H1 (cell line): ENCODE results near the gene DOCK6. TPM values are rescaled to one million over a fixed set of nuclear protein-coding genes. Genes with fewer than 3 reads are reported as not detected.

Source experiments
- CTCF ChIA-PET: fragments of 300-600 bp; sonication (Branson Sonifier 250); formaldehyde crosslinking; loops from one replicate; lab custom pipeline; 2021; ENCODE audit not compliant: partially characterized antibody; lab: Charles Lee
- POLR2A ChIA-PET: fragments of 300-600 bp; sonication (Branson Sonifier 250); formaldehyde crosslinking; loops from one replicate; lab custom pipeline; 2021; ENCODE audit warnings: inconsistent platforms; ENCODE audit not compliant: partially characterized antibody; lab: Charles Lee
- DNase-seq, 2 experiments: peaks; one replicate each; pipeline versions ENCODE4 v3.0.0 to v3.0.0-alpha.2; 2010 to 2022; ENCODE audit warnings: low spot score in 2 of 2, low read depth in 1 of 2, mixed read lengths in 1 of 2
- FAIRE-seq: peaks from 2 replicates; lab custom pipeline; 2011; peaks lifted over from hg19 to GRCh38; lab: Jason Lieb, UNC
- H2AFZ ChIP-seq: 2 replicates; pipeline ENCODE4 v1.8.1; 2012; ENCODE audit warnings: low read length, inconsistent platforms
- H2AK5ac ChIP-seq: 2 replicates; pipeline ENCODE4 v1.6.1; 2013; ENCODE audit warnings: low read depth, low read length
- H2BK120ac ChIP-seq: replicated peaks from 2 replicates; pipeline ENCODE3; 2013; ENCODE audit warnings: low read depth, low read length, inconsistent platforms
- H2BK12ac ChIP-seq: 2 replicates; pipeline ENCODE4 v1.6.1; 2013; ENCODE audit warnings: low read depth, low read length
- H2BK15ac ChIP-seq: 2 replicates; pipeline ENCODE4 v1.6.1; 2013; ENCODE audit warnings: low read length
- H2BK20ac ChIP-seq: 2 replicates; pipeline ENCODE4 v1.6.1; 2013; ENCODE audit warnings: low read length
- H2BK5ac ChIP-seq: 2 replicates; pipeline ENCODE4 v1.6.1; 2013; ENCODE audit warnings: low read depth, low read length
- H3K14ac ChIP-seq: 2 replicates; pipeline ENCODE4 v1.6.1; 2013; ENCODE audit warnings: inconsistent platforms; ENCODE audit not compliant: insufficient read length
- H3K18ac ChIP-seq: 2 replicates; pipeline ENCODE4 v1.6.1; 2013; ENCODE audit warnings: low read length; ENCODE audit errors: extremely low read depth
- H3K23ac ChIP-seq: 2 replicates; pipeline ENCODE4 v1.6.1; 2013; ENCODE audit warnings: inconsistent platforms; ENCODE audit not compliant: insufficient read length
- H3K23me2 ChIP-seq: 2 replicates; pipeline ENCODE4 v1.6.1; 2013; ENCODE audit warnings: low read depth, low read length
- H3K27ac ChIP-seq: 2 replicates; pipeline ENCODE4 v1.6.1; 2011; ENCODE audit warnings: low read depth, low read length, inconsistent platforms
- H3K27me3 ChIP-seq, 4 experiments: replicated peaks in 1 of 4; 1 replicate in 1 of 4; 2 replicates in 3 of 4; pipeline versions ENCODE4 v1.6.1 to v1.8.1; 2011 to 2013; ENCODE audit warnings: low read length in 3 of 4, mild to moderate bottlenecking in 3 of 4, inconsistent platforms in 2 of 4, mixed read lengths in 2 of 4, moderate library complexity in 1 of 4; ENCODE audit not compliant: control insufficient read depth in 3 of 4, insufficient read depth in 3 of 4; ENCODE audit errors: extremely low read depth in 1 of 4
- H3K36me3 ChIP-seq, 4 experiments: 2 replicates each; pipeline versions ENCODE4 v1.6.1 to v1.8.1; 2011 to 2013; ENCODE audit warnings: mild to moderate bottlenecking in 4 of 4, low read length in 3 of 4, moderate library complexity in 2 of 4, control low read depth in 1 of 4, inconsistent platforms in 1 of 4; ENCODE audit not compliant: insufficient read depth in 4 of 4, control insufficient read depth in 2 of 4
- H3K4ac ChIP-seq: replicated peaks from 2 replicates; pipeline ENCODE3; 2013; ENCODE audit warnings: low read length, low read depth, mixed read lengths, inconsistent platforms; ENCODE audit not compliant: insufficient read length
- H3K4me1 ChIP-seq, 4 experiments: replicated peaks in 1 of 4; 1 replicate in 1 of 4; 2 replicates in 3 of 4; pipeline versions ENCODE4 v1.6.1 to v1.8.1; 2011 to 2013; ENCODE audit warnings: low read length in 3 of 4, inconsistent platforms in 2 of 4, mixed read lengths in 1 of 4; ENCODE audit not compliant: insufficient read depth in 4 of 4, control insufficient read depth in 3 of 4
- H3K4me2 ChIP-seq, 2 experiments: 2 replicates each; pipeline versions ENCODE4 v1.6.1 to v1.8.1; 2011 to 2013; ENCODE audit warnings: low read depth in 2 of 2, low read length in 2 of 2, control low read depth in 1 of 2, inconsistent platforms in 1 of 2, mild to moderate bottlenecking in 1 of 2; ENCODE audit not compliant: insufficient read depth in 1 of 2
- H3K4me3 ChIP-seq, 4 experiments: fragments of 200-600, 300-600 bp in 1 of 4; sonication (generic), shearing (Covaris generic), sonication (Bioruptor Twin) in 1 of 4; 2 replicates each; pipeline versions ENCODE4 v1.5.1 to v1.8.1; 2011 to 2016; ENCODE audit warnings: low read length in 4 of 4, low read depth in 3 of 4, control low read depth in 2 of 4, inconsistent platforms in 2 of 4, mild to moderate bottlenecking in 2 of 4, mixed read lengths in 1 of 4, moderate library complexity in 1 of 4; ENCODE audit not compliant: insufficient read depth in 2 of 4; ENCODE audit errors: extremely low read depth in 1 of 4
- H3K56ac ChIP-seq: replicated peaks from 2 replicates; pipeline ENCODE3; 2013; ENCODE audit warnings: low read depth, mild to moderate bottlenecking, mixed read lengths, low read length, inconsistent platforms; ENCODE audit not compliant: insufficient read length
- H3K79me1 ChIP-seq: 2 replicates; pipeline ENCODE4 v1.6.1; 2013; ENCODE audit warnings: low read depth, low read length, control low read depth
- H3K79me2 ChIP-seq, 2 experiments: 2 replicates each; pipeline versions ENCODE4 v1.6.1 to v1.8.1; 2012 to 2013; ENCODE audit warnings: low read length in 2 of 2, mild to moderate bottlenecking in 2 of 2, inconsistent platforms in 1 of 2; ENCODE audit not compliant: insufficient read depth in 2 of 2, control insufficient read depth in 1 of 2
- H3K9ac ChIP-seq, 4 experiments: replicated peaks in 1 of 4; 1 replicate in 1 of 4; 2 replicates in 3 of 4; pipeline versions ENCODE4 v1.6.1 to v1.8.1; 2011 to 2013; ENCODE audit warnings: low read depth in 3 of 4, low read length in 3 of 4, control low read depth in 2 of 4, mild to moderate bottlenecking in 2 of 4, moderate library complexity in 2 of 4, inconsistent platforms in 1 of 4; ENCODE audit errors: extremely low read depth in 1 of 4
- H3K9me3 ChIP-seq, 2 experiments: 2 replicates each; pipeline versions ENCODE4 v1.6.1 to v1.8.1; 2012 to 2013; ENCODE audit warnings: mild to moderate bottlenecking in 2 of 2, moderate library complexity in 2 of 2, control low read depth in 1 of 2, inconsistent platforms in 1 of 2, low read depth in 1 of 2, low read length in 1 of 2, mixed read lengths in 1 of 2; ENCODE audit not compliant: insufficient read depth in 2 of 2
- H4K20me1 ChIP-seq, 2 experiments: replicated peaks in 1 of 2; 2 replicates each; pipeline versions ENCODE3 to v1.8.1; 2011 to 2013; ENCODE audit warnings: inconsistent platforms in 2 of 2, low read length in 2 of 2, mild to moderate bottlenecking in 1 of 2; ENCODE audit not compliant: insufficient read depth in 2 of 2, control insufficient read depth in 1 of 2
- H4K5ac ChIP-seq: 2 replicates; pipeline ENCODE4 v1.6.1; 2013; ENCODE audit warnings: low read length, low read depth, mixed read lengths, inconsistent platforms; ENCODE audit not compliant: insufficient read length
- H4K8ac ChIP-seq: 2 replicates; pipeline ENCODE4 v1.8.0; 2013; ENCODE audit warnings: mild to moderate bottlenecking, moderate library complexity, low read length, inconsistent platforms; ENCODE audit not compliant: insufficient read depth; ENCODE audit errors: extremely low read depth
- H4K91ac ChIP-seq: replicated peaks from 2 replicates; pipeline ENCODE3; 2013; ENCODE audit warnings: low read length, mixed read lengths, inconsistent platforms; ENCODE audit not compliant: insufficient read length
- CBX5 ChIP-seq: fragments of 300-800, 300-1000 bp; sonication (generic); IDR thresholded peaks from 2 replicates; pipeline ENCODE4 v1.7.1; 2016; ENCODE audit warnings: antibody characterized with exemption, low read length, low read depth
- CBX8 ChIP-seq: fragments of 300-800, 300-1000 bp; sonication (generic); IDR thresholded peaks from 2 replicates; pipeline ENCODE4 v1.7.1; 2016; ENCODE audit warnings: low read depth, low read length, borderline replicate concordance
- EGR1 ChIP-seq: IDR thresholded peaks from 2 replicates; pipeline ENCODE4 v1.6.1; 2011; ENCODE audit warnings: low read depth, low read length, borderline replicate concordance
- KDM4A ChIP-seq: IDR thresholded peaks from one replicate; pipeline ENCODE4 v1.7.1; 2012; ENCODE audit warnings: low read depth, mild to moderate bottlenecking, moderate library complexity, low read length, inconsistent platforms; ENCODE audit not compliant: severe bottlenecking
- POLR2A ChIP-seq, 2 experiments: IDR thresholded peaks; 1 replicate in 1 of 2; 2 replicates in 1 of 2; pipeline ENCODE4 v1.6.1; 2011; ENCODE audit warnings: low read depth in 2 of 2, low read length in 2 of 2, mild to moderate bottlenecking in 2 of 2; ENCODE audit errors: control extremely low read depth in 1 of 2
- RBBP5 ChIP-seq: IDR thresholded peaks from 2 replicates; pipeline ENCODE4 v1.7.1; 2012; ENCODE audit warnings: low read depth, mild to moderate bottlenecking, inconsistent platforms, low read length, moderate library complexity, borderline replicate concordance
- SP2 ChIP-seq: IDR thresholded peaks from 2 replicates; pipeline ENCODE4 v1.6.1; 2012; ENCODE audit warnings: mild to moderate bottlenecking, low read length, inconsistent platforms
- SRF ChIP-seq: IDR thresholded peaks from 2 replicates; pipeline ENCODE4 v1.6.1; 2011; ENCODE audit warnings: mild to moderate bottlenecking, low read depth, low read length, moderate library complexity
- TBP ChIP-seq: IDR thresholded peaks from 2 replicates; pipeline ENCODE4 v1.6.1; 2011; ENCODE audit warnings: low read depth, low read length, improper control_type of control experiment
- WGBS, 2 experiments: shearing (Covaris generic) in 1 of 2; methylation state at CpG; one replicate each; pipeline versions ENCODE4 v1.1.6 to v1.1.7; 2013 to 2015; ENCODE audit warnings: low lambda C conversion rate in 2 of 2, mixed read lengths in 2 of 2, inconsistent platforms in 1 of 2, low coverage in 1 of 2, missing lambda C conversion rate in 1 of 2; ENCODE audit not compliant: insufficient replicate concordance in 2 of 2, insufficient coverage in 1 of 2, insufficient read length in 1 of 2; ENCODE audit errors: extremely low coverage in 1 of 2, missing lambda C conversion rate in 1 of 2; 5-methylcytosine and 5-hydroxymethylcytosine counted together
- polyA plus RNA-seq, 7 experiments: library from polyadenylated mRNA; depleted of rRNA in 3 of 7; stranded (reverse) in 5 of 7; unstranded in 2 of 7; fragments of >200 nt in 5 of 7; fragments of 200-250 nt in 2 of 7; gene quantifications; 1 replicate in 5 of 7; 2 replicates in 1 of 7; 4 replicates in 1 of 7; pipeline versions ENCODE4 v1.2.1 to v1.2.3, GENCODE V29; 2011 to 2013; ENCODE audit warnings: missing spikeins in 2 of 7, mixed read lengths in 2 of 7
- total RNA-seq: library from RNA; stranded (reverse); fragmentation: NEBNext Ultra II Directional; extraction: Animal tissue kit (Norgen Biotek cat#: 25700); gene quantifications from 2 replicates; pipeline ENCODE4 v1.2.1, GENCODE V29; 2021
- TF ChIP-seq, protein P1 (sequence below), 3 experiments: IDR thresholded peaks; 1 replicate in 2 of 3; 2 replicates in 1 of 3; pipeline versions ENCODE4 v1.5.1 to v1.6.1; 2011; ENCODE audit warnings: low read length in 3 of 3, mild to moderate bottlenecking in 3 of 3, inconsistent platforms in 2 of 3, low read depth in 1 of 3, moderate library complexity in 1 of 3; ENCODE audit not compliant: insufficient read depth in 1 of 3; ENCODE audit errors: control extremely low read depth in 1 of 3
- TF ChIP-seq, protein P2 (sequence below): IDR thresholded peaks from 2 replicates; pipeline ENCODE4 v1.6.1; 2011; ENCODE audit warnings: low read depth, mild to moderate bottlenecking, low read length; ENCODE audit not compliant: insufficient read depth

The DOCK6 gene
- total and polyA plus RNA-seq, 2 of the 8 experiments (the other 6 are each of a cell fraction or from before 2014, with no cell fraction given), result 25.5 to 54.7 TPM

DNA sequence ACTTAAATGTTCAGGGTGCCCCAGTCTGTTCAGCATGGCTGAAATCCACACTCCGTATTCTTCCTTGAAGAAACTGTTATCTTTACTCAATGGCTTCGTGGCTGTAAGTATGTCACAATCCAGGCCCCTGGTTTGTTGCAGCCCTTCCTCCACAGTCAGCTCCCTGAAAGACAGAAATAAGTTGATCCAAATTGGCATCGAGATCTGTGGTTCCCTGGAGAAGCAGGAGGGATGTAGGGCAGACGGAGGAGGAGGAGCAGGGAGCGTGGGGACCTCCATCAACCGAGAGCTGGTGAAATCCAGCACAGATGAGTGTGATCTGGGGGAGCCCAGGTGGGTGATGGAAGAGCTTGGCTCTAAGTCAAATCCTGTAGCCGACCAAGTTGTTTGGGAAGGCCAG is 33.9 kb upstream of the DOCK6 start:
- FAIRE-seq (no peak), DNase-seq (no peak)
- no peak overlapping the region for H3K18ac ChIP-seq
- H3K14ac ChIP-seq, result no peak overlapping the region
- no peak overlapping the region for H3K4me2 ChIP-seq
- H3K36me3 ChIP-seq, result no peaks in the 10 kb centered on the region
- peaks cover 2 to 6% (median 2%) of the 10 kb centered on the region in 4 experiments; a peak in 5 of 7 replicates for H3K4me1 ChIP-seq
- ChIA-PET CTCF (interaction anchor here (1.0 to 4.7 kb wide), 17 partner anchors 9 to 150 kb away, joined by 3 to 20 read pairs (median 4); partner anchors contain the start of genes CCDC159, RAB3D, SWSAP1 and TMEM205), POLR2A (interaction anchor here (0.9 to 1.3 kb wide), 2 partner anchors 12 to 79 kb away, joined by 3 to 4 read pairs; no protein-coding TSS in a partner anchor)
- no peaks in the 10 kb centered on the region; a peak in 2 of 7 replicates for H3K27me3 ChIP-seq
- no peak overlapping the region for H2AK5ac ChIP-seq
- no peak overlapping the region for H2BK15ac ChIP-seq
- no peak overlapping the region for H2BK5ac ChIP-seq
- H3K27ac ChIP-seq, result no peak overlapping the region
- no peaks in the 10 kb centered on the region for H3K9me3 ChIP-seq
- no peaks in the 10 kb centered on the region for H3K79me1 ChIP-seq
- peak overlapping the region; percentile 27; the same call in 1 of the 2 replicates for H2BK12ac ChIP-seq
- no peak overlapping the region for H4K5ac ChIP-seq
- no peak overlapping the region for H4K8ac ChIP-seq
- H2AFZ ChIP-seq, result peak overlapping the region; percentile 66; the same call in 1 of the 2 replicates
- no peak overlapping the region for H3K56ac ChIP-seq
- H3K23ac ChIP-seq, result no peak overlapping the region
- H4K91ac ChIP-seq, result no peak overlapping the region
- no peak overlapping the region for H2BK20ac ChIP-seq
- H3K4ac ChIP-seq, result no peak overlapping the region
- H3K4me3 ChIP-seq, result no peak overlapping the region
- H2BK120ac ChIP-seq, result no peak overlapping the region
- no peaks in the 10 kb centered on the region for H3K79me2 ChIP-seq
- no peaks in the 10 kb centered on the region for H3K23me2 ChIP-seq
- H3K9ac ChIP-seq, result no peak overlapping the region
- WGBS, 2 experiments, result 86% methylated on average over 7 of the region's 7 CpGs; no CpG with 5 or more reads in 1 of the 2 experiments
- H4K20me1 ChIP-seq, result no peaks in the 10 kb centered on the region
- TF ChIP-seq, protein P1, sequence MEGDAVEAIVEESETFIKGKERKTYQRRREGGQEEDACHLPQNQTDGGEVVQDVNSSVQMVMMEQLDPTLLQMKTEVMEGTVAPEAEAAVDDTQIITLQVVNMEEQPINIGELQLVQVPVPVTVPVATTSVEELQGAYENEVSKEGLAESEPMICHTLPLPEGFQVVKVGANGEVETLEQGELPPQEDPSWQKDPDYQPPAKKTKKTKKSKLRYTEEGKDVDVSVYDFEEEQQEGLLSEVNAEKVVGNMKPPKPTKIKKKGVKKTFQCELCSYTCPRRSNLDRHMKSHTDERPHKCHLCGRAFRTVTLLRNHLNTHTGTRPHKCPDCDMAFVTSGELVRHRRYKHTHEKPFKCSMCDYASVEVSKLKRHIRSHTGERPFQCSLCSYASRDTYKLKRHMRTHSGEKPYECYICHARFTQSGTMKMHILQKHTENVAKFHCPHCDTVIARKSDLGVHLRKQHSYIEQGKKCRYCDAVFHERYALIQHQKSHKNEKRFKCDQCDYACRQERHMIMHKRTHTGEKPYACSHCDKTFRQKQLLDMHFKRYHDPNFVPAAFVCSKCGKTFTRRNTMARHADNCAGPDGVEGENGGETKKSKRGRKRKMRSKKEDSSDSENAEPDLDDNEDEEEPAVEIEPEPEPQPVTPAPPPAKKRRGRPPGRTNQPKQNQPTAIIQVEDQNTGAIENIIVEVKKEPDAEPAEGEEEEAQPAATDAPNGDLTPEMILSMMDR (IDR thresholded peaks at IDR 0.05; ENCODE audit: control extremely low read depth in 1 of 3, insufficient read depth in 1 of 3, low read depth in 1 of 3, low read length in 3 of 3), result no peak
- TF ChIP-seq SP2 (no peak), EGR1 (no peak), POLR2A (IDR thresholded peaks at IDR 0.05; ENCODE audit: control extremely low read depth in 1 of 2, low read depth in 2 of 2, low read length in 2 of 2) (no peak), RBBP5 (no peak), TBP (no peak), CBX8 (no peak), KDM4A (no peak), SRF (no peak), CBX5 (no peak)
- TF ChIP-seq, protein P2, sequence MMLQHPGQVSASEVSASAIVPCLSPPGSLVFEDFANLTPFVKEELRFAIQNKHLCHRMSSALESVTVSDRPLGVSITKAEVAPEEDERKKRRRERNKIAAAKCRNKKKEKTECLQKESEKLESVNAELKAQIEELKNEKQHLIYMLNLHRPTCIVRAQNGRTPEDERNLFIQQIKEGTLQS, result no peak
